GDM1 (cell line): ENCODE results near the gene MRPS35.
"Not testable (repeated sequence)": the region's sequence is repeated elsewhere in the genome, so short reads cannot be mapped to it uniquely, and the experiment has no call there.

Source experiments
- DNase-seq: peaks from one replicate; lab custom pipeline; 2025; lab: John Stamatoyannopoulos, UW

MRPS35 gene

DNA sequence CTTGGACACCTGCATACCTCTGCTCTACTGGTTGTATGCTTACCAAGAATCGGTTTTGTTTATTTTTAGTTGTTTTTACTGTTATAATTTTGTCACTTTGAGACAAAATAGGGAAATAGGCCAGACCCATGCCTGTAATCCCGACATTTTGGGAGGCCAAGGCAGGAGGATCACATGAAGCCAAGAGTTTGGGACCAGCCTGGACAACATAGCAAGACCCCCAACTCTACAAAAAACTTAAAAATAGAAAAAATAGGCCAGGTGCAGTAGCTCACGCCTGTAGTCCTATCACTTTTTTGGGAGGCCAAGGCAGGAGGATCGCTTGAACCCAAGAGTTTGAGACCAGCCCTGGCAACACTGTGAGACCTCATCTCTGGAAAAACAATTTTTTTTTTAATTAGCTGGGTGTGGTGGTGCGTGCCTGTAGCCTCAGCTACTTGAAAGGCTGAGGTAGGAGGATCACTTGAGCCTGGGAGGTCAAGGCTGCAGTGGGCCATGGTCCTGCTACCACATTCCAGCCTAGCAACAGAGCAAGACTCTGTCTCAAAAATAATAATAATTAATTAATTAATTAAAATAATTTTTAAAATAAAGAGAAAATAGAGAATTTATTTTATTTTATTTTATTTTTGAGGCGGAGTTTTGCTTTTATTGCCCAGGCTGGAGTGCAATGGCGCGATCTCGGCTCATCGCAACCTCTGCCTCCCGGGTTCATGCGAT, 1.3 kb upstream of the MRPS35 start:
- DNase-seq, result no peak

DNA sequence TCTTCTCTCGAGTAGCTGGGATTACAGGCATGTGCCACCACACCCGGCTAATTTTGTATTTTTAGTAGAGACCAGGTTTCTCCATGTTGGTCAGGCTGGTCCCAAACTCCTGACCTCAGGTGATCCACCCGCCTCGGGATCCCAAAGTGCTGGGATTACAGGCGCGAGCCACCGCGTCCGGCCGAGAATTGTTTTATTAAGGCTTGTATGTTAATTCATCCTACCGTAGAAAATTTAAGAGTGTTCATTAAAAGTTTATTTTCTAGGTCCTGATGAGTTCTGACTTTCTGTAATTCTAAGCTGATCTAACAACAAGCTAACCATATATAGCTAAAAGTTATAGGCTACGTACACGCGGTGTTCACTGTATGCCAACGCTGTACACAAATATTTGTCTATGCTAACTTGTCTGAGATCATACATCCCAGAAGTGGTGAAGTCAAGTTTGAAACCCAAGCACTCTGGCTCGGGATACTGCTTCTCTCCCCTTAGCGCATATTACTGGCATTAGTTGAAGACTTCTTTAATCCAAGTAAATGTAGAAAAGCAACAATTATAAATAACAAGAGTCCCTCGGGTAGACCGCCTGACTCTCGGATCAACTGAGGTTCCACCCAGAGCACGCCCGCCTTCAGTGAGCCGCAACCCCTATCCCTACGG, 570 bp upstream of the MRPS35 start:
- no peak for DNase-seq

DNA sequence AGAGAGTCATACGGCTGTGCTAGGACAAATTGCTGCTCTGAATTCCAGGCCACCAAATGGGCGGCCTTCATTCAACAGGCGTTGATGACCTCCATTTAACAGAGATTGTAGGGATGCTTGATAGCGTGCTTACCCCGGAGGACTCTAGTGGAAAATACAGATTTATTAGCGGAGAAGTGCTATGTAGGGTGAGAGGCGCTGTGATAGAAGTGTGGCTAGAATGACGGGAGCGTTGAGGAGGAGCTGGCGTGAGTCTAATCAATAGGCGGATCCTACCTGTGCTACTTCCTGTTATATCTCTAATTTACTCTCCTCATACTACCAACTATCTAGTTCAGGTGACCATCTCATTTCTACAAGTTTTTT, 668 bp downstream of the MRPS35 start:
- no peak for DNase-seq

DNA sequence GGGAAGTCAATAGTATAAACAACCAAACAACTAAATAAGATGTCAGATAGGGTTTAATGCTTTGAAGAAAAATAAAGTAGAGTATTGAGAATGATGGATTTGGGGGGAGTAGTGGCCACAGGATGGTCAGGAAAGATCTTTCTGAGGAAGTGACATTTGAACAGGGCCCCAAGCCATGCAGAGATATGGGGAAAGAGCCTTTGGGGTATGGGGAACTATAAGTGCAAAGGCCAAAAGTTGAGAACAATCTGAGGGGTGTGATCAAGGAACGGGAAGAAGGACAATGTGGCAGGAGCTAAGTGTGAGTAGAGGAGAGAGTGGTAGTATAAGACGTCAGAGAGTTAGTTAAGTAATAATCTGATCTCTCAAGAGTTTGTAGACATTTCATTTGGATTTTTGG, 1.3 kb downstream of the MRPS35 start:
- DNase-seq, result no peak

DNA sequence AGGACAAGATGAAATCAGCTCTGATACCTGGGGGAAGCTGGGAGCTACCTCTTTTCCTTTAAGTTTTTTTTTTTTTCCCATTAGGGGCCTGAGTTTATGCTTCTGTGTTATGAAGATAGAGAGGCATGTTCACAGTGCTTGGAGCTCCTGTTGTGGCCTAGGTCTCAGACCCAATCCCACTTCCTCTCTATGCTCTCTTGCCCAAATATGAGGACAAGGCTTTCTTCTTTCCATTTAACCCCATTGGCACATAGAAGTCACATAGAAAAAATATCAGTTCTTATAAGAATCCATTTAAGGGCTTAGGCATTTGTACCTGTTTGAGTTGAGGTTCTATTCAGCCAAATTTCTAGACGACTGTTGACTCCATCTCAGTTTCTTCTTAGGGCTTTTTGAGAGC, 12.6 kb downstream of the MRPS35 start:
- no peak for DNase-seq

- DNase-seq, result no peak
Measured at GRCh38 chr12:27730097-27730588, 19.5 kb downstream of the MRPS35 start.

- no peak for DNase-seq
Measured at GRCh38 chr12:27732281-27732680, 21.6 kb downstream of the MRPS35 start.

GRCh38 chr12:27733052-27733656, 22.5 kb downstream of the MRPS35 start:
- no peak for DNase-seq

DNA sequence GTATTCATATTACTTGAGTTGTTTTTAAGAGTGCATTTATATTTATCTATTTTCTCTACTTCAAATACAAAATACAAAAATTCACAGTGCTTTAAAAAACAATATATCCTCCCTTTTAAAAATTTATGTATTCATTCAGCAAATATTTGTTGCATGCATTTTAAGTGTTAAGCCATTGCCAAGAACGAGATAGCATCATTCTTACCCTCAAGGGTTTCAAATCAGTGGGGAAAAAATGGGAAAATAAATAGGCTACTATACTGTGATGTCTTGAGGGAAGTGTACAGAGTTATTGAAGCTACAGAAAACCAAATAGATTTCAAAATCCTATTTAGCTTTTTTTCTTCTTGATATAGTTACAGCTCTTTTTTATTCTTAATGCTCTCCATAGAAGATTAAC, 23.2 kb downstream of the MRPS35 start:
- no peak for DNase-seq

DNA sequence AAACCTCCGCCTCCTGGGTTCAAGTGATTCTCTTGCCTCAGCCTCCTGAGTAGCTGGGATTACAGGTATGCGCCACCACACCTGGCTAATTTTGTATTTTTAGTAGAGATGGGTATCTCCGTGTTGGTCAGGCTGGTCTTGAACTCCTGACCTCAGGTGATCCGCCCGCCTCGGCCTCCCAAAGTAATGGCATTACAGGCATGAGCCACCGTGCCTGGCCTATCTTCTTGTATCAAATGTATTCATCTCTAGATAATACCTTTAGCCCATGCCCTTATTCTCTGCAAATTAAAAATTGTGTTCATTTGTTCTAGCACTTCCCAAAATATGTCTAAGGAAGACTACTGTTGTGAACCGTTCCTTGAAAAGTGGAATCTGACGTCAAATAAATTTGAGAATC, 23.7 kb downstream of the MRPS35 start:
- not testable (repeated sequence) for DNase-seq

DNA sequence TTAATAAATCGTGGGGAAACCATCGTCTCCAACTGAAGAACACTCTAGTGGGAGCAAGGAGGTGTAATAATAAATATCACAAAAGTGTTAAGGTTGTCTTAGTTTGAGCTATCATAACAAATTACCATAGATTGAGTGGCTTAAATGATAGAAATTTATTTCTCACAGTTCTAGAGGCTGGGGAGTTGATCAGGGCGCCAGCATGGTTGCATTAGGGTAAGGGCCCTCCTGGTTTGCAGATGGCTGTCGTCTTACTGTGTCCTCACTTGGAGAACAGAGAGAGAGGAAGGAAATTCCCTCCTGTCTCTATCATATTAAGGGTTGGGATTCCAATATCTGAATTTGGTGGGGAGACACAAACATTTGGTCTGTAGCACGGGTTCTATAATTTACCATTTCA, 33.0 kb downstream of the MRPS35 start:
- no peak for DNase-seq

DNA sequence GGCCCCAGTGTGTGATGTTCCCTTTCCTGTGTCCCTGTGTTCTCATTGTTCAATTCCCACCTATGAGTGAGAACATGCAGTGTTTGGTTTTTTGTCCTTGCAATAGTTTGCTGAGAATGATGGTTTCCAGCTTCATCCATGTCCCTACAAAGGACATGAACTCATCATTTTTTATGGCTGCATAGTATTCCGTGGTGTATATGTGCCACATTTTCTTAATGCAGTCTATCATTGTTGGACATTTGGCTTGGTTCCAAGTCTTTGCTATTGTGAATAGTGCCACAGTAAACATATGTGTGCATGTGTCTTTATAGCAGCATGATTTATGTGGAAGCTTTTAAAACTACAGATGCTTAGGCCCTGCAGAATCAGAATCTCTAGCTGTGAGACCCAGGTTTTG, 35.1 kb downstream of the MRPS35 start:
- DNase-seq, result not testable (repeated sequence)

GRCh38 chr12:27747111-27747820, 36.6 kb downstream of the MRPS35 start:
- no peak for DNase-seq

DNA sequence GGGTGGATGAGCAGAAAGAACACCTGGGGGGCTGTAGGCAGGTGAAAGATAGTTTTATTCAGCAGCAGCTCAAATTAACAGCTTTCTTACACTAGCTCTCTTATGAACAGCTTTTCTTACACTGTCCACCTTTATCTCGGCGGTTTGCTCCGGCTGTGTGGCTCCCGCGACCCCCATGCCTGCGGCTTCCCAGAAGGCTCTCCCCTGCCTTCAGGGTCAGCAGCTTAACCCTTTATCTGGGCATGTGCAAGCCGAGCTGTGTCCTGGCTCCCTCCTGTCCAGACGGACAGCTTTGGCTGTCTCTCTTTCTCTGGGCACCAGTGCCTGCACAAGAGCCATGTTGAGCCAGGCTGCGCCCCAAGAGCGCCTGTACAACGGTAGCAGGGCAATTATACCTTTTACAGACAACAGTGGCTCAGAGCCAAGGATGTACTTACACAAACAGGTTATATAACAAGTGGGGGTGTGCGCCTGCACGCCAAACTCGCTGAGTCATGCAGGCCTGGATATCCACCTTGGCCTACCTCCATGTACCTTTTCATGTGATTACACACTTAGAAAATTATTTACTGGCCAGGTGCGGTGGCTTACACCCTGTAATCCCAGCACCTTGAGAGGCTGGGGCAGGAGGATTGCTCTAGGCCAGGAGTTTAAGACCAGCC, 40.9 kb downstream of the MRPS35 start:
- no peak for DNase-seq

- DNase-seq, result no peak
Measured at GRCh38 chr12:27754795-27755194, 44.2 kb downstream of the MRPS35 start.

- no peak for DNase-seq
Measured at GRCh38 chr12:27756670-27757195, 46.1 kb downstream of the MRPS35 start.

- DNase-seq, result no peak
Measured at GRCh38 chr12:27762757-27763156, 52.1 kb downstream of the MRPS35 start.

DNA sequence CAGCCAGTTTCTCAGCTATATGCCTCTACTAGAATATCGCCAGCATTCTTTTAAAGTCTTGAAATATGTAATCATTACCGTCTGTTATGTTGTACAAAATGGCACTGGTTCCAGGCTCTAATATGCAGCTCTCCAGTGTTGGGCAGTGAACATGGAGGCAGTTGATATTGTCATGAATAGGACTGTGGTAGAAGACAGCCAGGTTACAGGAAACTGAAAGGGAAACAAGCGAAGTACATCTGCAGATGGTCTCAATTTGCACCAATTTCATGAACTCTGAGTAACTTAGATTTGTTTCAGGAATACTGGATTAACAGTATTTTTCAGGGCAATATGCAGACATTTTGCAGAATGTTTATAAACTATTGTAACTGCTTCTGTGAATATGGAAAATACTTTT, 56.0 kb downstream of the MRPS35 start:
- DNase-seq, result no peak

- no peak for DNase-seq
Measured at GRCh38 chr12:27769142-27769673, 58.6 kb downstream of the MRPS35 start.

DNA sequence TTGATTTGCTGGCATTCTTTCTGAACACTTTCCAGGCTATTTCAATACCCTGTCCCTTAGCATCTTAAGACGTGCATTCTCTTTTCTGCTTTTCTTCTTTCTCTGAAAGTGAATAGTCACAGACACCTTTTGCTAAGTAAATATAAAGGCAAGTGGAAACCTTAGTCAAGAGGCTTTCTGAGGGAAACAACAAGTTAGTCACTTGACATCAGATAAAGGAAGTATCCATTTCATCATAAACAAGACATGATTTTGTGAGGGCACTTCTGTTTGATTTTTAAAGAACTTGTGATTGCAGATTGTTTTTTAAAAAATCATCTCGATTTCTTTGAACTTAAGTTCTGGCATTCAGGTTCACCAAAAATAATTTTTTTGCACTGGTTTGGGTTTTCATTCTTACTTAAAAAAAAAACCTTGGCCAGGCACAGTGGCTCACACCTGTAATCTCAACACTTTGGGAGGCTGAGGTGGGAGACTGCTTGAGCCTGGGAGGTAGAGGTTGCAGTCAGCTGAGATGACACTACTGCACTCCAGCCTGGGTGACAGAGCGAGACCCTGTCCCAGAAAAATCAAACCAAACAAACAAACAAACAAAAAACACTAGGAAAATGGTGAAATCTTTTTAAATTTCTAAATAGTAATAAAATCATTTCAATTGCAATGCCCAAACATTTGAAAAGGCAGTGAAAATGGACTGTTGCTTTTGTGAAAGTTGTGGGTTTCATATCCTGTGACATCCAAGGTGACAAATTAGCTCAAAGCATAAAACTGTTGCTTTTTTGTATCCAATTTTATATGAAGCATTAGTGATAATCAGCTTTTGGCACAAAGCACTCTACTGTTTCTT, 61.1 kb downstream of the MRPS35 start:
- DNase-seq, result no peak
